Hematopoietic multipotent progenitor cell treated with erythropoietin and hydrocortisone succinate and interleukin-3 and kit ligand, for 6 days (in vitro differentiated cells): ENCODE data around the gene PAQR7.

Source experiments
- DNase-seq: peaks from one replicate; pipeline ENCODE4 v3.0.0-alpha.2; 2015

The PAQR7 gene

GRCh38 chr1:25875154-25875855, at the start of gene PAQR7:
TSS of gene PAQR7 (minus strand) at chr1:25875708. CDS start at chr1:25863839, 11,869 bp downstream.
- DNase-seq = peak; percentile 83

- no peak for DNase-seq
These were observed 48.9 kb upstream of the PAQR7 start for GRCh38 chr1:25924454-25924853.

GRCh38 chr1:25922971-25923552, 47.6 kb upstream of the PAQR7 start:
- DNase-seq = peak; percentile 64

- peak; percentile 84 for DNase-seq
These were observed 46.8 kb upstream of the PAQR7 start for GRCh38 chr1:25922056-25922970.

- DNase-seq = no peak
These were observed 43.1 kb upstream of the PAQR7 start for GRCh38 chr1:25918615-25919014.

GRCh38 chr1:25917996-25918395, 42.5 kb upstream of the PAQR7 start:
- DNase-seq = no peak

GRCh38 chr1:25916460-25916859, 41.0 kb upstream of the PAQR7 start:
- no peak for DNase-seq

- no peak for DNase-seq
These were observed 38.8 kb upstream of the PAQR7 start for GRCh38 chr1:25914074-25914995.

GRCh38 chr1:25913206-25913605, 37.7 kb upstream of the PAQR7 start:
- DNase-seq = no peak

GRCh38 chr1:25912076-25912831, 36.7 kb upstream of the PAQR7 start:
- no peak for DNase-seq

- DNase-seq = no peak
These were observed 35.7 kb upstream of the PAQR7 start for GRCh38 chr1:25911162-25911561.

GRCh38 chr1:25909040-25909439, 33.5 kb upstream of the PAQR7 start:
- no peak for DNase-seq

GRCh38 chr1:25908161-25908560, 32.7 kb upstream of the PAQR7 start:
- no peak for DNase-seq

GRCh38 chr1:25907601-25908000, 32.1 kb upstream of the PAQR7 start:
- DNase-seq = no peak

- no peak for DNase-seq
These were observed 31.3 kb upstream of the PAQR7 start for GRCh38 chr1:25906644-25907300.

- DNase-seq = peak; percentile 95
These were observed 30.5 kb upstream of the PAQR7 start, which contains the start of gene STMN1 for GRCh38 chr1:25905680-25906643. TSS of gene STMN1 (minus strand) at chr1:25906419. CDS start at chr1:25904676, 1,743 bp downstream.

GRCh38 chr1:25904943-25905679, 29.6 kb upstream of the PAQR7 start:
- peak; percentile 97 for DNase-seq

- DNase-seq = no peak
These were observed 28.5 kb upstream of the PAQR7 start for GRCh38 chr1:25903986-25904385.

- no peak for DNase-seq
These were observed 27.0 kb upstream of the PAQR7 start for GRCh38 chr1:25902462-25902861.
